ENCODE results near the gene RBM4.

- TF ChIP-seq EZH2phosphoT487 (IDR thresholded peaks at IDR 0.05; ENCODE audit: low read depth) (no peak), CTCF (IDR thresholded peaks at IDR 0.05; ENCODE audit: low read depth, low read length) (no peak)
Observed at GRCh38 chr11:66691311-66691980, 52.9 kb downstream of the RBM4 start.

Measured in OCI-LY3 (cell line).